Lung (tissue), 12 donors: ENCODE measurements around the gene GPR137B. TPM values are rescaled to one million over a fixed set of nuclear protein-coding genes. Genes with fewer than 3 reads are reported as not detected.

Experiments
- ATAC-seq: fragments of 200-7000 bp; cut with Tn5 transposase; one replicate; pipeline ENCODE4 v1.9.1; 2020; ENCODE audit warnings: moderate number of reproducible peaks; ENCODE audit not compliant: insufficient read depth, low FRiP score
- DNase-seq, 3 donors: peaks; one replicate each; pipeline ENCODE4 v3.0.0-alpha.2; 2013 to 2017
- H3K27ac ChIP-seq, 2 donors: one replicate each; pipeline ENCODE4 v1.5.1; 2013; ENCODE audit warnings: mild to moderate bottlenecking in 2 of 2, moderate library complexity in 2 of 2, control low read depth in 1 of 2, inconsistent platforms in 1 of 2, low read depth in 1 of 2, low read length in 1 of 2
- H3K27me3 ChIP-seq, 3 donors: one replicate each; pipeline ENCODE4 v1.5.1; 2013; ENCODE audit warnings: low read length in 2 of 3; ENCODE audit not compliant: control insufficient read depth in 3 of 3, insufficient read depth in 3 of 3
- H3K36me3 ChIP-seq, 4 donors: one replicate each; pipeline ENCODE4 v1.5.1; 2013; ENCODE audit warnings: low read length in 4 of 4, mild to moderate bottlenecking in 1 of 4, moderate library complexity in 1 of 4; ENCODE audit not compliant: control insufficient read depth in 4 of 4, insufficient read depth in 4 of 4
- H3K4me1 ChIP-seq, 5 donors: one replicate each; pipeline ENCODE4 v1.5.1; 2013; ENCODE audit warnings: low read length in 5 of 5, mild to moderate bottlenecking in 2 of 5, moderate library complexity in 1 of 5; ENCODE audit not compliant: control insufficient read depth in 5 of 5, insufficient read depth in 5 of 5
- H3K4me3 ChIP-seq: one replicate; pipeline ENCODE4 v1.5.1; 2013; ENCODE audit warnings: mild to moderate bottlenecking, control low read depth, moderate library complexity
- H3K9ac ChIP-seq, 2 donors: one replicate each; pipeline ENCODE4 v1.5.1; 2013; ENCODE audit warnings: low read length in 2 of 2, control low read depth in 1 of 2; ENCODE audit not compliant: insufficient read depth in 1 of 2
- H3K9me3 ChIP-seq, 4 donors: one replicate each; pipeline ENCODE4 v1.5.1; 2013; ENCODE audit warnings: low read length in 3 of 4, mild to moderate bottlenecking in 1 of 4, moderate library complexity in 1 of 4; ENCODE audit not compliant: control insufficient read depth in 4 of 4, insufficient read depth in 3 of 4
- WGBS, 2 donors: extraction: QIAGEN DNeasy Blood & Tissue Kit; methylation state at CpG; one replicate each; pipeline ENCODE4 v1.1.7; 2013; 5-methylcytosine and 5-hydroxymethylcytosine counted together
- polyA plus RNA-seq, 2 donors: library from polyadenylated mRNA; stranded (reverse); fragments of 200-250 nt; gene quantifications; one replicate each; pipeline ENCODE4 v1.2.1, GENCODE V29; 2013
- total RNA-seq, 2 donors: library from RNA; depleted of rRNA in 1 of 2; stranded (reverse); fragments of >200 nt in 1 of 2; gene quantifications; one replicate each; pipeline ENCODE4 v1.2.1, GENCODE V29; 2014 to 2021
- TF ChIP-seq, protein P1 (sequence below): IDR thresholded peaks from 2 replicates; pipeline ENCODE4 v1.5.1; 2012; ENCODE audit warnings: mild to moderate bottlenecking; ENCODE audit errors: control extremely low read depth, extremely low read depth
- donor health status: control.
- donor health status: control.
- donor health status: Bipolar disorder and iron deficiency.
- donor health status: healthy.
- donor health status: DM: yes; HTN: yes; CAD: no.

The GPR137B gene
- total and polyA plus RNA-seq, 4 donors, result 7.0 to 31.0 (median 19.1) TPM

GRCh38 chr1:236130372-236130771 lies 12.0 kb upstream of the GPR137B start:
- TF ChIP-seq, protein P1, sequence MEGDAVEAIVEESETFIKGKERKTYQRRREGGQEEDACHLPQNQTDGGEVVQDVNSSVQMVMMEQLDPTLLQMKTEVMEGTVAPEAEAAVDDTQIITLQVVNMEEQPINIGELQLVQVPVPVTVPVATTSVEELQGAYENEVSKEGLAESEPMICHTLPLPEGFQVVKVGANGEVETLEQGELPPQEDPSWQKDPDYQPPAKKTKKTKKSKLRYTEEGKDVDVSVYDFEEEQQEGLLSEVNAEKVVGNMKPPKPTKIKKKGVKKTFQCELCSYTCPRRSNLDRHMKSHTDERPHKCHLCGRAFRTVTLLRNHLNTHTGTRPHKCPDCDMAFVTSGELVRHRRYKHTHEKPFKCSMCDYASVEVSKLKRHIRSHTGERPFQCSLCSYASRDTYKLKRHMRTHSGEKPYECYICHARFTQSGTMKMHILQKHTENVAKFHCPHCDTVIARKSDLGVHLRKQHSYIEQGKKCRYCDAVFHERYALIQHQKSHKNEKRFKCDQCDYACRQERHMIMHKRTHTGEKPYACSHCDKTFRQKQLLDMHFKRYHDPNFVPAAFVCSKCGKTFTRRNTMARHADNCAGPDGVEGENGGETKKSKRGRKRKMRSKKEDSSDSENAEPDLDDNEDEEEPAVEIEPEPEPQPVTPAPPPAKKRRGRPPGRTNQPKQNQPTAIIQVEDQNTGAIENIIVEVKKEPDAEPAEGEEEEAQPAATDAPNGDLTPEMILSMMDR, result no peak
- DNase-seq, result no peak
- H3K9me3 ChIP-seq, result no peaks in the 10 kb centered on the region

DNA sequence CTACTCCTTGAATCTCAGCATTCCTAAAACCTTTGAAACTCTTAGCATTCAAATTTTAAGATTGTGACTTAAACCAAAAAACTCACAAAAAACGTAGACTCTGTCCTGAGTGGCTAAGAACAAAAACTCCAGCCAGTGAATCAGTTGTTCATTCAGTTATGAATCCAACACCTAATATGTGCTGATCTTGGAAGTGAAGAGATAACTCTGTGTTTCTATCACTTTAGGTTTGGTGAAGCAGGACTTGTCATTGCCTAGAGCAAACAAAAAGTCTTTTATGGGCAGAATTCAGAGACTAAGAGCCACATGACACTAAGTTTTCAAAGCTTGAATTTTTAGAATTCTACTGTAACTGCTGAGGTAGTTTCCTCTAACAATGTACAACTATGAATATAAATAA lies 10.4 kb upstream of the GPR137B start:
- DNase-seq (no peak), ATAC-seq (no peak)
- WGBS, 2 donors, result 76 to 90% methylated on average over 1 of the region's 1 CpG
- H3K9me3 ChIP-seq, result no peaks in the 10 kb centered on the region
- H3K4me1 ChIP-seq, result peaks cover 0 to 4% (median 0%) of the 10 kb centered on the region in 5 donors
- TF ChIP-seq, protein P1, result no peak
- no peak overlapping the region for H3K4me3 ChIP-seq
- H3K9ac ChIP-seq, result no peak overlapping the region
- H3K36me3 ChIP-seq, result no peaks in the 10 kb centered on the region
- no peak overlapping the region for H3K27ac ChIP-seq
- no peaks in the 10 kb centered on the region for H3K27me3 ChIP-seq

More at GRCh38 chr1:236130372-236130771, 12.0 kb upstream of the GPR137B start:
- Histone ChIP-seq H3K4me3 (no peak overlapping the region), H3K36me3 (no peaks in the 10 kb centered on the region), H3K9ac (no peak overlapping the region), H3K27ac (no peak overlapping the region), H3K4me1 (peaks cover 0 to 4% (median 0%) of the 10 kb centered on the region in 5 donors), H3K27me3 (no peaks in the 10 kb centered on the region)
- no peak for ATAC-seq
- WGBS, 2 donors, result 89 to 92% methylated on average over 3 of the region's 3 CpGs

GRCh38 chr1:236132420-236133046 lies 9.8 kb upstream of the GPR137B start:
- no peaks in the 10 kb centered on the region for H3K27me3 ChIP-seq
- H3K27ac ChIP-seq, result no peak overlapping the region
- no peak for DNase-seq
- ATAC-seq, result no peak
- no peaks in the 10 kb centered on the region for H3K9me3 ChIP-seq
- H3K36me3 ChIP-seq, result no peaks in the 10 kb centered on the region
- peaks cover 0 to 4% (median 0%) of the 10 kb centered on the region in 5 donors for H3K4me1 ChIP-seq
- WGBS, 2 donors, result 72 to 76% methylated on average over 5 of the region's 5 CpGs
- H3K9ac ChIP-seq, result no peak overlapping the region
- H3K4me3 ChIP-seq, result no peak overlapping the region
- TF ChIP-seq, protein P1, result no peak
